GM15510 (cell line): ENCODE measurements around the gene KCNH1.

ENCODE experiments used
- POLR2A ChIP-seq: IDR thresholded peaks from 3 replicates; pipeline ENCODE4 v1.6.1; 2011; ENCODE audit warnings: borderline replicate concordance; ENCODE audit not compliant: insufficient read length; ENCODE audit errors: extremely low read depth

Gene KCNH1

GRCh38 chr1:210690236-210690635, 443.7 kb downstream of the KCNH1 start:
- no peak for TF ChIP-seq POLR2A

- TF ChIP-seq POLR2A, result no peak
These were observed 444.1 kb downstream of the KCNH1 start for GRCh38 chr1:210689826-210690225.

DNA sequence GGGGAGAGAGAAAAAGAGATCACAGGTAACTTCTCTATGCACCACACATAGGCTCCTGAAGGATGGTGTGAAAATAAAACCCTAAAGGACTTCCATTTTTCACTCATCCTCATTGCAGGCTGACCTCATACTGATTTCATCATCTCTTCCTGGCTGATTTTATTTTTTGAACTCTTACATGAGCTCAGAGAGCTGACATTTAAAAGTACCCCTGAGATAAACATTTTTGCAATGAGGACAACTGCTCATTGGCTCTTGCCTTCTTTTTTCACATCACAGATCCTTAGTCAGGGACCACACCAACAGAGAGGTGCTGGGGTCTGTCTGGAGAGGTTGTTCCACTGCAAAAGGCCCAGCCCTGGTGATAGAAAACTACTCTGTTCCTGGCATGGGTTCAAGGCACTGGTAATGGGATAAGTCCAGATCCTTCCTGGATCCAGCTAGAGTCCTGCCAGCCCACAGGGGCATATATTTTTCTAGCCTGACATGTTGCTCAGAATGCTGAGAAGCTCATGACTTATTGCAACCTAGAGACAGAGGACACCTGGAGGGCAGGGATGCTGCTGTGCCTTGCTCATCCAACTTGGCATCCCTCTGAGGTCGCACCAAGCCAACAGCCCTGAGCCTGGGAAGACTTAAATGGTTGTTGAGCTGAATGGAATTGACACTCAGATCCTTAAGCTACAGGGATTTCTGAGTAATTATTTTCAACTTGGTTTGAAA, 445.3 kb downstream of the KCNH1 start:
- TF ChIP-seq POLR2A, result no peak

- TF ChIP-seq POLR2A, result no peak
These were observed 446.2 kb downstream of the KCNH1 start for GRCh38 chr1:210687582-210688279.

- TF ChIP-seq POLR2A, result no peak
These were observed 447.1 kb downstream of the KCNH1 start for GRCh38 chr1:210686841-210687240.

DNA sequence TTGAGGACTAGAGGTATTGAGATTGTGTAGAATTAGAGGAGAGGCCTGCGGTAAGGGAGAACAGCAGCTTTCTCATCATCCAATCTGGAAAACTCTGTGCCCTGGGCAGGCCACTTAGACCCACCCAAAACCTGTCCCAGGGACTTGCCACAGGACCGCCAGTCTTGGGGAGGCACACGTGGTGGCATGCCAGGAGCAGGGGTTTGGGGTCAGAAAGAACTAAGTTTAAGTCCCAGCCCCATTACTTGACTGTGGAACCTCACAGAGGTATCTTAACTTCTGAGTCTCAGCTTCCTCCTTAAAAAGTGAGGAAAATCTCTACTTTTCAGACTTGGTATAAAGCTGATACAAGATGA, 448.7 kb downstream of the KCNH1 start:
- TF ChIP-seq POLR2A, result no peak

- no peak for TF ChIP-seq POLR2A
These were observed 449.3 kb downstream of the KCNH1 start for GRCh38 chr1:210684466-210685294.

- no peak for TF ChIP-seq POLR2A
These were observed 450.4 kb downstream of the KCNH1 start for GRCh38 chr1:210683403-210684047.

GRCh38 chr1:210681158-210681557, 452.8 kb downstream of the KCNH1 start:
- no peak for TF ChIP-seq POLR2A

DNA sequence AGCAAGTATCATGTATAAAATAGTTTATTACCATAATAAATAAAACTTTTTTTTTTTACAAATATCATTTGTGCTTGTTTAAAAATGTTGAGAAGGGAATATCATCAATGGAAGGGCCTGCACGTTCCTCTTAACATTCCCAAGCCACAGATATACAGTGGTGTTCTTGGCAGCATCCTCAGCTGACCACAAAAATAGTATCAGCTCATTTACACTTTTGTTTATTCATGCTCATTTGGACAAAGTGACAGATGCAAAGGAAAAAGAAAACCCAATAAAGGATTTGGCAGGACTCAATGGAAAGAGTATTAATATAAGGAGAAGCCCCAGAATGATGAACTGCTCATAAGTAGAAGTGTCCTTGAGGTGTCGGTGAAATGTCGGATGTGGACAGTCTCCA, 455.6 kb downstream of the KCNH1 start:
- no peak for TF ChIP-seq POLR2A

GRCh38 chr1:210677533-210677932, 456.4 kb downstream of the KCNH1 start:
- no peak for TF ChIP-seq POLR2A

DNA sequence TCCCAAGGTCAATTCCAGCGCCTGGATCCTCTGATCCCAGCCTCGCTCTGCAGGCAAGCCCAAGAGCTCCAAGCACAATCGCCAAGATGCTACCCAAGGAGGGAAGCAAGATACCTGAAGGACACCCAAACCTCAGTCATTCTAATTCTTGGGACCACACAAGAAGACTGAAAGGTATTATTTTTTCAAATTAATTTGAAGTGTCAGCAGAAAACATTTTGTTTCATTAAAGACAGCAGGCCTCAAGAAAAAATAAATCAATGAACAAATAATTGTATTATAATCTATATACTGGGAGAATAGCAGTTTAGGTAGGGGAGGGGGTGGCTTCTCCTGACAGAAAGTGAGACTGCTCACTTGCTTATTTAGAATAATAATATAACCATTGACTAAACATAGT, 457.4 kb downstream of the KCNH1 start:
- no peak for TF ChIP-seq POLR2A

GRCh38 chr1:210674151-210674550, 459.8 kb downstream of the KCNH1 start:
- TF ChIP-seq POLR2A, result no peak

- no peak for TF ChIP-seq POLR2A
These were observed 464.0 kb downstream of the KCNH1 start for GRCh38 chr1:210669951-210670350.

GRCh38 chr1:210663730-210664573, 470.0 kb downstream of the KCNH1 start:
- TF ChIP-seq POLR2A, result no peak
